Nephron (organoid): ENCODE results near the gene PLXNB3.

Experiments used
- H3K27ac Mint-ChIP-seq, 3 experiments: 2 replicates each; pipeline ENCODE4 v1.8.0; 2020; ENCODE audit warnings: mixed read lengths in 3 of 3, mild to moderate bottlenecking in 2 of 3, moderate library complexity in 1 of 3
- H3K27me3 Mint-ChIP-seq: 2 replicates; pipeline ENCODE4 v1.8.0; 2021; ENCODE audit warnings: low read depth, mild to moderate bottlenecking, moderate library complexity, mixed read lengths
- H3K36me3 Mint-ChIP-seq: 2 replicates; pipeline ENCODE4 v1.8.0; 2020; ENCODE audit warnings: low read depth, mixed read lengths
- H3K4me1 Mint-ChIP-seq: 2 replicates; pipeline ENCODE4 v1.8.0; 2020; ENCODE audit warnings: mixed read lengths
- H3K4me3 Mint-ChIP-seq, 3 experiments: 2 replicates each; pipeline ENCODE4 v1.8.0; 2020; ENCODE audit warnings: mild to moderate bottlenecking in 3 of 3, mixed read lengths in 3 of 3, moderate library complexity in 2 of 3
- H3K9me3 Mint-ChIP-seq: 2 replicates; pipeline ENCODE4 v1.8.0; 2020; ENCODE audit warnings: mixed read lengths
- CTCF ChIP-seq, 3 experiments: fragments of 200-600 bp; sonication (generic); IDR thresholded peaks; one replicate each; pipeline ENCODE4 v1.5.0; 2021; ENCODE audit warnings: antibody characterized with exemption in 3 of 3; ENCODE audit not compliant: unreplicated experiment in 3 of 3

Gene PLXNB3

GRCh38 chrX:153818571-153819383 lies 54.7 kb downstream of the PLXNB3 start:
- TF ChIP-seq CTCF (IDR thresholded peaks at IDR 0.05; ENCODE audit: unreplicated experiment in 3 of 3) = no peak
- Mint-ChIP-seq H3K27me3 (peaks cover 5% of the 10 kb centered on the region), H3K9me3 (peaks cover 18% of the 10 kb centered on the region), H3K36me3 (no peaks in the 10 kb centered on the region), H3K27ac (peak overlapping the region in 2 of 3 experiments; percentile 54 to 68), H3K4me1 (peaks cover 7% of the 10 kb centered on the region), H3K4me3 (peak overlapping the region; percentile 67 to 75 (median 74))

GRCh38 chrX:153819384-153820040 lies 55.5 kb downstream of the PLXNB3 start:
- Mint-ChIP-seq H3K27ac (peak overlapping the region; percentile 54 to 68 (median 59)), H3K9me3 (peaks cover 18% of the 10 kb centered on the region), H3K27me3 (peaks cover 9% of the 10 kb centered on the region), H3K4me3 (peak overlapping the region; percentile 67 to 75 (median 74)), H3K4me1 (peaks cover 7% of the 10 kb centered on the region), H3K36me3 (no peaks in the 10 kb centered on the region)
- TF ChIP-seq CTCF (IDR thresholded peaks at IDR 0.05; ENCODE audit: unreplicated experiment in 3 of 3) = no peak

GRCh38 chrX:153820601-153821000 lies 56.6 kb downstream of the PLXNB3 start:
- peak overlapping the region in 2 of 3 experiments; percentile 7 to 30 for H3K4me3 Mint-ChIP-seq
- no peak overlapping the region for H3K27ac Mint-ChIP-seq

GRCh38 chrX:153821066-153821465 lies 57.0 kb downstream of the PLXNB3 start:
- no peak overlapping the region for H3K27ac Mint-ChIP-seq
- peaks cover 6% of the 10 kb centered on the region for H3K27me3 Mint-ChIP-seq
- peaks cover 7% of the 10 kb centered on the region for H3K4me1 Mint-ChIP-seq
- H3K36me3 Mint-ChIP-seq = no peaks in the 10 kb centered on the region
- H3K9me3 Mint-ChIP-seq = peaks cover 13% of the 10 kb centered on the region
- H3K4me3 Mint-ChIP-seq = peak overlapping the region in 1 of 3 experiments; percentile 7
- TF ChIP-seq CTCF (IDR thresholded peaks at IDR 0.05; ENCODE audit: unreplicated experiment in 3 of 3) = no peak

More at GRCh38 chrX:153820601-153821000, 56.6 kb downstream of the PLXNB3 start:
- no peak for TF ChIP-seq CTCF (IDR thresholded peaks at IDR 0.05; ENCODE audit: unreplicated experiment in 3 of 3)
- Mint-ChIP-seq H3K9me3 (peaks cover 13% of the 10 kb centered on the region), H3K27me3 (peaks cover 6% of the 10 kb centered on the region), H3K4me1 (peaks cover 7% of the 10 kb centered on the region), H3K36me3 (no peaks in the 10 kb centered on the region)

GRCh38 chrX:153824348-153824747 lies 60.3 kb downstream of the PLXNB3 start:
- Mint-ChIP-seq H3K27ac (no peak overlapping the region), H3K4me3 (no peak overlapping the region), H3K27me3 (peaks cover 31% of the 10 kb centered on the region), H3K36me3 (peaks cover 7% of the 10 kb centered on the region), H3K4me1 (no peaks in the 10 kb centered on the region), H3K9me3 (peaks cover 15% of the 10 kb centered on the region)
- no peak for TF ChIP-seq CTCF (IDR thresholded peaks at IDR 0.05; ENCODE audit: unreplicated experiment in 3 of 3)
